COLO668 (cell line): Measurements from ENCODE around the gene NSUN2.
A peak's percentile ranks its signal among the peaks of the same experiment; 100 is the strongest.
"Not testable (repeated sequence)": the region's sequence is repeated elsewhere in the genome, so short reads cannot be mapped to it uniquely, and the experiment has no call there.

Experiments used
- DNase-seq: peaks from one replicate; lab custom pipeline; 2025; ENCODE audit not compliant: unreplicated experiment; lab: John Stamatoyannopoulos, UW

NSUN2 gene

GRCh38 chr5:6632888-6633468 lies at the start of gene NSUN2, which contains the start of gene SRD5A1:
NSUN2 (minus strand) TSS chr5:6633044; CDS start chr5:6632979, 65 bp downstream.
SRD5A1 (plus strand) TSS chr5:6633440; CDS start chr5:6633577, 137 bp downstream.
- DNase-seq, result peak; percentile 96

GRCh38 chr5:6682239-6682638 lies 49.4 kb upstream of the NSUN2 start:
- DNase-seq, result no peak

GRCh38 chr5:6681682-6682081 lies 48.8 kb upstream of the NSUN2 start:
- no peak for DNase-seq

GRCh38 chr5:6680922-6681321 lies 48.1 kb upstream of the NSUN2 start:
- DNase-seq, result no peak

GRCh38 chr5:6678385-6678784 lies 45.5 kb upstream of the NSUN2 start:
- DNase-seq, result no peak

- no peak for DNase-seq
Observed at GRCh38 chr5:6676702-6677101, 43.9 kb upstream of the NSUN2 start.

- no peak for DNase-seq
Observed at GRCh38 chr5:6675784-6676491, 43.1 kb upstream of the NSUN2 start.

GRCh38 chr5:6674886-6675285 lies 42.0 kb upstream of the NSUN2 start:
- no peak for DNase-seq

- peak; percentile 75 for DNase-seq
Observed at GRCh38 chr5:6674421-6674820, 41.6 kb upstream of the NSUN2 start.

- no peak for DNase-seq
Observed at GRCh38 chr5:6673963-6674362, 41.1 kb upstream of the NSUN2 start.

- no peak for DNase-seq
Observed at GRCh38 chr5:6673031-6673430, 40.2 kb upstream of the NSUN2 start.

- not testable (repeated sequence) for DNase-seq
Observed at GRCh38 chr5:6668717-6669116, 35.9 kb upstream of the NSUN2 start.

- DNase-seq, result no peak
Observed at GRCh38 chr5:6667648-6668047, 34.8 kb upstream of the NSUN2 start.

- no peak for DNase-seq
Observed at GRCh38 chr5:6666762-6667161, 33.9 kb upstream of the NSUN2 start.

- no peak for DNase-seq
Observed at GRCh38 chr5:6660688-6661087, 27.8 kb upstream of the NSUN2 start.

GRCh38 chr5:6659941-6660684 lies 27.3 kb upstream of the NSUN2 start:
- DNase-seq, result no peak

GRCh38 chr5:6656680-6657079 lies 23.8 kb upstream of the NSUN2 start:
- peak; percentile 26 for DNase-seq

- no peak for DNase-seq
Observed at GRCh38 chr5:6655432-6655831, 22.6 kb upstream of the NSUN2 start.

GRCh38 chr5:6652025-6652424 lies 19.2 kb upstream of the NSUN2 start:
- DNase-seq, result peak; percentile 86

GRCh38 chr5:6649681-6650080 lies 16.8 kb upstream of the NSUN2 start:
- DNase-seq, result no peak

- DNase-seq, result peak; percentile 56
Observed at GRCh38 chr5:6649186-6649585, 16.3 kb upstream of the NSUN2 start.
